Activated CD4-positive, alpha-beta T cell treated with anti-CD3 and anti-CD28 coated beads, Interleukin-2, amount 50 U/mL, for 24 hours (primary cell): ENCODE measurements around the gene DDX49.
"Not testable (repeated sequence)": the region's sequence is repeated elsewhere in the genome, so short reads cannot be mapped to it uniquely, and the experiment has no call there.

Source experiments
- DNase-seq, 2 donors: peaks; one replicate each; pipeline ENCODE4 v3.0.0-alpha.2; 2020; ENCODE audit warnings: low read depth in 1 of 2, low spot score in 1 of 2

The DDX49 gene

DNA sequence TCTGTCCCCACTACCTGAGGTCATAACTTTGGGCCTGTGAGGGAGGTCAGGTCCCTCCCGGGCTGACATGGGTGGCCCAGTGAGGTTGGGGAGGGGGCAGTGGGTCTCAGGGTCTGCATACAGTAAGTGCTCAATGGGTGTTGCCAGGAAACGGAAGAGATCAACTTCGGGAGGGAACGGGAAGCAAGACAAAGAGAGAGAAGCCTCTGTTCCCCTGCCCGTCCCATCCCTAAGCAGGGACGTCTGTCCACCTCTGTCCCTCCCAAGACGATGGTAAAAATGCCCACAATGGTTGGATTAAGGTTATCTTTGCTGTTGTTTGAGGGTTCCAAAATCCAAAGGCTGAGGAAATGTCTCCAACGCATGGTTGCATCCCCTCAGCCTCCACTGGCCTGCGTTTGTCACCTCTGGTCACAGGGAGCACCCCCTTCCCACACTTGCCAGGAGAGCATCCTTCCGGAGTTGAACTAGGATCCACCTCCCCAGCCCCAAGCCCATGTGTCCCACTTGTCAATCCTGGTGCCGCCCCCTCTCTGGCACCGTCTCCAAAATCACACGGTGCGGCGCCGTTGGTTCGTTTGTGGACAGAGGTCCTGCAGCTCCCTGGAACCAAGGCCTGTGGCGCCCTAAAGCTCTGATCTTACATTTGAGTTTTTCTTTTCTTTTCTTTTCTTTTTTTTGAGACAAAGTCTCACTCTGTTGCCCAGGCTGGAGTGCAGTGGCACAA lies 22.3 kb downstream of the DDX49 start:
- no peak for DNase-seq

DNA sequence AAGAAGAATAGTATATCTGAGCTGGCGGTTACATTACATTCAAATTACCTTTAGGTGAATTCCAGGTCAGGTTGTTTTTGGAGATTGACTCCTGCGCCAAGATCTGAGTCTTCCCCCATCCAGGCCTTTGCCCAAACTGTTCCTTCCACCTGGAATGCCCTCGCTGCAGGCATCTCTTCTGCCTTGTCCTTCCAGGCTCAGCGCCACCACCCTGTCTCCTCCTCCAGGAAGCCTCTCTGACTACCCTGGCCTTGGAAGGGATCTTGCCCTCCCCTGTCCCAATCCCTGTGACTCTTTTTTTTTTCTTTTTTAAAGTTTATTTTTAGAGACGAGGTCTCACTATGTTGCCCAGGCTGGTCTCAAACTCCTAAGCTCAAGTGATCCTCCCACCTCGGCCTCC lies 23.2 kb downstream of the DDX49 start:
- DNase-seq = no peak

DNA sequence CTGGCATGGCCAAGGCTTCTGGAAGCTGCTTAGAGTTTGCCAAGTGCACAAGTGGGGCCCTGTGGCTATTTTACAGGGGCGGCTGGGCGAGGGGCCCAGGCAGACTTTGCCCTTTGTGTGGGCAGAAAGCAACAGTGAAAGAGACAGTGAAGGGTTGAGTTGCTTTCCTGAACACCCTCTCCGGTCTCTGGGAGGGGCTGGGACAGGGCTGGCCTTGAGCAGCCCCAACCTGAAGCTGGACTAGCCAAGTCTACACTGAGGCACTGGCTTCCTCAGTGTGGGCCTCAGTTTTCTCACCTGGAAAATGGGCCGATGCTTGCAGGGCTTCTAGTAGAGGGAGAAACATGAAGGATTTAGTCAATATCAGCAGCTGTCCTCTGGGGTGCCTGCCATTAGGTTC lies 23.9 kb downstream of the DDX49 start:
- no peak for DNase-seq

DNA sequence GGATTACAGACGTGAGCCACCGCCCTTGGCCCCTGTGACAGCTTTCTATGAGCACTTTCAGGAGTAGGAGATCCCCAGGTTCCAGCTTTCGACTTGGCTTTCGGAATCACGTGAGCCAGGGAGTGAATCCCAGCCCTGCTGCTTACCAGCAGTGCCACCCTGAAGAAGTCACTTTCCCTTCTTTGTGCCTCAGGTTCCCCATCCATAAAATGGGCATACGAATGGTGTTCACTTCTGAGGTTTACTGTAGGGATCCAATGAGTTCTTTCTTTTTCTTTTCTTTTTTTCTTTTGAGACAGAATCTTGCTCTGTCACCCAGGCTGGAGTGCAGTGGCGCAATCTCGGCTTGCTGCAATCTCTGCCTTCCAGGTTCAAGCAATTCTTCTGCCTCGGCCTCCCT lies 25.8 kb downstream of the DDX49 start:
- DNase-seq = no peak

DNA sequence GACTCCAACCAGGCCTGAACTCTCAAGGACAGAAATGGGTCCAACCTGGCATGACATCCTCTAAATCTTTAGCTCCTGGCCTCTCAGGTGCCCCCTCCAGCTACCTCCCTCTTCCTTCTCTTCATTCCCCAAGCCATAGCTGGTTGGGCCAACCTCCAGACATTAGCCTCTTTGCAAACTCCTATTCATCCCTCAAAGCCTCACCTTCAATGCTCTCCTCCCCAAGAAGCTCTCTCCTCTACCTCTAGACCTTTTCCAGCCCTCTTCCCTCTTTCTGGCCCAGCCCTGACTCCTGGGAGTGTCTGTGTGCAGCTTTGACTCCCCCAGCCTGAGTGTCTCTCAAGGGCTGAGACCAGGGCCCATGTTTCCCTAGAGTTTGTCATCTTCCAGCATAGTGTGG lies 26.8 kb downstream of the DDX49 start:
- no peak for DNase-seq

DNA sequence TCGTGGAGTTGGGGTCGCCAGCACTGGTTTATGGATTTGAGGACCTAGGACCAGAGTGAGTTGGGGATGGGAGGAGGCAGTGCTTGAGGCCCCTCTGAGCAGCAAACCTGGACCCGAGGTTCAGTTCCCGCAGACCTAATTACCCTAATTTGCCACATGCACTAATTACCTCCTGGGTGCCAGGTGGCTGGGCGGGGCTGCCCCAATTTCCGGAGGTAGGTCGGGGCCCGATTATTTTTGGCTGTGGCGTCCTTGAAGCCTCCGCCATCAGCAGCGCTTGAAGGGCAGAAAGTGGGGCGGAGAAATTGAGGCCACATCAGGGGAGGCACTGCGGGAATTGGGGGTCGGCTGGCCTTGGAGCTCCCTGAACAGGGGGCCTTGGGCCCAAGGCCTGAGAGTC lies 27.4 kb downstream of the DDX49 start:
- no peak for DNase-seq

DNA sequence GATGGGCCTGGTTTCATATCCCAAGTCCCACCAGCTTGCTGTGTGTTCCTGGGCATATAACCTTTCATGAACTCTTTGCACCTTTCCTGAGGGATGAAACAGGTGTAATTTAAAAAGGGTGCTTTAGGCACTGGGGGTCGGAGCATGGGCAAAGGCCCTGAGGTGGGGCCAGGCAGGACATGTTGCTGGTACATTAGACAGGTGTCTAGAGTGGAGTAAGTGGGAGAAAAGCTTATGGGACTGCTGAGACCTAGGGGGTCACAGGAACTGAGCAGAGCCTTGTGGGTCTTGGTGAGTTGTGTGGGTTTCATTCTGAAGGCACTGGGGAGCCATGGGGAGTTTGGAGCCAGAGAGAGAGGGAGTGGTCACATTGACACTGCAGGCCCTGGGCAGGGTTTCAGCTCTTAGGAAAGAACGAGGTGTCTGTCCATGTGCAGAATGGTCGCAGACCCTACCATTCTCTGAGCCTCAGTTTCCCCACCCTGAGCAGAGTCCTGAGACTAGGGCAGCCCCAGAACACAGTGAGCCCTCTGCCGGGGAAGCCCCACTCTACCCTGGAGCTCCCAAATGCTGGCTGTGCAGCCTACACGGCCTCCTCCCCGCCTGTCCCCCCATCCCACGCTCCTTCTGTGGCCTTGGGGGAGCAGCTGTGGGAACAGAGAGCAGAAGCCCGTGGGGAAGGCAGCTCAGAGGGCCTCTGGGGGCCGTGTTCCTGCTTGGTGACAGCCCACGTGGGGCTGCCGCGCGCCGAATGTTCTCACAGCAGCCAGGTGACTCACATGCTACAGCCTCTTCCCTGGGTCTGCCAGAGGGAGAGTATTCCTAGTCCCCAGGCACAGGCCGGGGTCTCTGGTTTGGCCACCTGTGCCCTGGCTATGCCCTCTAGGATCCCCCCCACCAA lies 28.8 kb downstream of the DDX49 start:
- DNase-seq = no peak

DNA sequence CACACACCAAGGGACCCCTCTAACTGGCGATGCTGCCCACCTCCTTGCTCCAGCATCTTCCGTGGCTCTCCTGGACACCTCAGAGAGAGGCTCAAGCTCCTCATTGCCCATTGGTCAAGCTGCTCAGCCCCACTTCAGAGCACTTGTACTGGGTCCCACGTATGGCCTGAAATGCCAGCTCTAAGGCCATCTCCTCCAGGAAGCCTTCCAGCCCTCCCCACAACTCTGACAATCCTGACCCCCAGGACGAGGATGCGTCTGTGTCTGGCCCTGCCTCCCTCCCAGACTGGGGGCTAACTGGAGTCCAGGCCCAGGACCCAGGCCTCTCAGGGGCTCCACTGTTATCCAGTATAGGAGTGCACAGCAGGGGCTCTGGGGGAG lies 29.5 kb downstream of the DDX49 start:
- DNase-seq = no peak

DNA sequence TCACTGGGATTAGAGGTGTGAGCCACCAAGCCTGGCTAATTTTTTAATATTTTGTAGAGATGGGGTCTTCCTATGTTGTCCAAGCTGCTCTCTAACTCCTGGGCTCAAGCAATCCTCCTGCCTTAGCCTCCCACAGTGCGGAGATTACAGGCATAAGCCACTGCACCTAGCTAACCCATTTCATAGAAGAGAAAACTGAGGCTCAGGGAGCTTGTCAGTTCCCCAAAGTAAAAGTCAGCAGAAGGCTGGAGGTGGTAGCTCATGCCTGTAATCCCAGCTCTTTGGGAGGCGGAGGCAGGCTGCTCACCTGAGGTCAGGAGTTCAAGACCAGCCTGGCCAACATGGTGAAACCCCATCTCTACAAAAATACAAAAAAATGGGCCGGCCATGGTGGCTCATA lies 30.3 kb downstream of the DDX49 start:
- DNase-seq = no peak

DNA sequence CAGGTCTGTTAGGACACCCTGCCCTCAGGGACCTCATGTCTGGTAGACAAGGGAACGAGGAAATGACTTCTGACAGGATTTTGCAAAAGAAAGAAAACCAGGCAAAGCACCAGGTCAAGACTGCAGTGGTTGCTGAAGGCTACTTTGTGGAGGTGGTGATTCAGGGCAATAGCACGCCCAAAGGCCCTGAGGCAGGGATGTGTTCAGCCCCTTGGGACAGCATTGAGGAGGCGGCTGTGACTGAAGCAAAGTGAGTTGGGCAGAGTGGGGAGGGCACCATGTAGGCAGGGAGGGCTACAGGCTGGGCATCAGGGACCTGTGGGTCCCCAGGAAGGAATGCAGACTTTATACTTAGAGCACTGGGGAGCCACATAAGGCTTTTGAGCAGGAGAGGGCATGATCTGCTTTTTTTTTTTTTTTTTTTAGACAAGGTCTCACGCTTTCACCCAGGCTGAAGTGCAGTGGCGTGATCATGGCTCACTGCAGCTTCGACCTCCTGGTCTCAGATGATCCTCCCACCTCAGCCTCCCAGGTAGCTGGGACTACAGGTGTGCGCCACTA lies 32.3 kb downstream of the DDX49 start:
- DNase-seq = no peak

DNA sequence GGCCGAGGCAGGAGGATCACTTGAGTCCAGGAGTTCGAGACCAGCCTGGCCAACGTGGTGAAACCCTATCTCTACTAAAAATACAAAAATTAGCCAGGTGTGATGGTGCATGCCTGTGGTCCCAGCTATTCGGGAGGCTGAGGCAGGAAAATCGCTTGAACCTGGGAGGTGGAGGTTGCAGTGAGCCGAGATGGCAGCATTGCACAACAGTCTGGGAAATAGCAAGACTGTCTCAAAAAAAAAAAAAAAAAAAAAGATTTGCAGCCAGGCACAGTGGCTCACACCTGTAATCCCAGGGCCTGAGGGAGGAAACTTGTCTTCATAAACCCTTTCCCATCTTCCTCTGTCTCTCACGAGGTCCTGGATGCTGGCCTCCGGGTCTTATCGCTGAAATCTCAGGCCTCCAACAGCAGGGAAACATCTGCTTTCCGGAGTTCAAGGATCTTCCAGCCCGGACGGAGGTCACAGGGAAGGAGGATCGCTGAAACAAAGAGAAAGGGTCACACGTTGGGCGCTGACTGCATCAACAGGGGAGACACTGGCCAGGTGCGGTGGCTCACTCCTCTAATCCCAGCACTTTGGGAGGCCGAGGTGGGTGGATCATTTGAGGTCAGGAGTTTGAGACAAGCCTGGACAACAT lies 33.0 kb downstream of the DDX49 start:
- DNase-seq = not testable (repeated sequence)

DNA sequence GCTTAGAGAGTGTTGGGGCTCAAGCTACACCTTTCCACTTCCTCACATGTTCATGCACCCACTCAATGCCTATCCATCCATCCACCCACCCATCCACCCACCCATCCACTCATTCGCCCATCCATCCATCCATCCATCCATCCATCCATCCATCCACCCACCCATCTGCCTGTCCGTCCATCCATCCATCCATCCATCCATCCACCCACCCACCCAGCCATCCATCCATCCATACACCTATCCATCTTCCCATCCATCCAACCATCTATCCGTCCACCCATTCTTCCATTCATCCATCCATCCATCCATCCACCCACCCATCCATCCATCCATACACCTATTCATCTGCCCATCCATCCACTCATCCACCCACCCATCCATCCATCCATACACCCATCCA lies 34.6 kb downstream of the DDX49 start:
- DNase-seq = no peak

DNA sequence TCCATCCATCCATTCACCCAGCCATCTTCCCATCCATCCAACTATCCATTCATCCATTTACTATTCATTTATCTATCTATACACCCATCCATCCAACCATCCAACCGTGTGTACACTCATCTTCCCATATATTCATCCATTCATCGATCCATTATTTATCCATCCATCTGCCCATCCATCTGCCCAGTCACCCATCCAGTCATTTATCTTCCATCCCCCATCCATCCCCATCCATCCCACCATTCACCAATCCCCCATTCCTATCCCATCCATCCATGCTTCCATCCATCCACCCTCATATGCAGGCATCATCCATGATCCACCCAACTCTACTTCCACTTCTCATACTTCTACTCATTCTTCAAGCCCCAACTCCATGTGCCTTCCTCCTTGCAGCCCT lies 35.5 kb downstream of the DDX49 start:
- no peak for DNase-seq

DNA sequence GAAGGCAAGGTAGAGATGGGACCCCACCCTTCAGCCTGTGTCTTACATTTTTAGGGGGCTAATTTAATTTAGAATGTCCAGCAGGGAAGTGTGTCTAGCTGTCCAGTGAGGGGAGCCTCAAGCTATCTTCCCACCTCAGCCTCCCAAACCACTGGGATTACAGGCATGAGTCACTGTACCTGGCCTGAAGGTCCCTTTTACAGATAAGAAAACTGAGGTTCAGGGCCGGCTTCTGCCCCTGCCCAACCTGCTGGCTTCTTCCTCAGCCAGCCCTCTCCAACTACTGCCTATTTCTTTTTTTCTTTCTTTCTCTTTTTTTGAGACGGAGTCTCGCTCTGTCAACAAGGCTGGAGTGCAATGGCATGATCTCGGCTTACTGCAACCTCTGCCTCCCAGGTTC lies 40.9 kb downstream of the DDX49 start:
- DNase-seq = no peak

DNA sequence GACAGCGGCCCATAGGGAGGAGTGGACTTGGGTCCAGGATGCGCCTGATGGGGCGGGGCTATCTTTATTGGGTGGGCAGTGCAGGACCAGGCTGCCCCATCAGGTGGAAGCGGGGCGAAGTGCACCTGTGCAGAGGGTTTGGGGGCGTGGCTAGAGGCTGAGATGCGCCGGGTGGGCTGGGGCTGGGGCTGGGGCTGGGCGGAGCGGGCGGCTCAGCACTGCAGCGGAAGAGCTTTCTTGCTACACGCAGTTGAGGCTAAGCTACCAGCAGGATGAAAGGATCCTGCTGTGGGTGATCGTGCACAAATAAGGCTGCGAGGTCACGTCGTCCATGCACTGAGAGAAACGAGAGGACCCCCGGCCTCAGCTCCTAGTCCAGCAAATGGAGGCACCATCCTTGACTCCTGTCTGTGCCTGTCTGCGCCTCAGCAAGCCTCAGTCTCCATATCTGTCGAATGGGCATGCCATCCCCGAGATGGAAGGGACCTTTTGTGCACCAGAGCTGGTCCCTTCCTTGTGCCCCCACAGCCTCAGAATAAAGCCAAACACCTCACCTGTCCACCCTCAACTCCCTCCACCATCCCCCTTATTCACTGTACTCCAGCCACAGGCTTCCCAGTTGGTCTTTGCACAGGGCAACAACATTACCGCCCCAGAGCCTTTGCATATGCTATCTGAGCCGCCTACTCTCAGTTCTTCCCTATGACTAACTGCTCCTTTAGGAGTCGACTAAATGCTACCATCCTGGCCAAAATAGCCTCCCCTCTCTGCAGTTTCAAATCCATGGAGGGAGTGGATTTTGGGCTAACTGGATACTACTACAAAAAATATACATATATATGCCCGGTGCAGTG lies 42.5 kb downstream of the DDX49 start:
- no peak for DNase-seq

DNA sequence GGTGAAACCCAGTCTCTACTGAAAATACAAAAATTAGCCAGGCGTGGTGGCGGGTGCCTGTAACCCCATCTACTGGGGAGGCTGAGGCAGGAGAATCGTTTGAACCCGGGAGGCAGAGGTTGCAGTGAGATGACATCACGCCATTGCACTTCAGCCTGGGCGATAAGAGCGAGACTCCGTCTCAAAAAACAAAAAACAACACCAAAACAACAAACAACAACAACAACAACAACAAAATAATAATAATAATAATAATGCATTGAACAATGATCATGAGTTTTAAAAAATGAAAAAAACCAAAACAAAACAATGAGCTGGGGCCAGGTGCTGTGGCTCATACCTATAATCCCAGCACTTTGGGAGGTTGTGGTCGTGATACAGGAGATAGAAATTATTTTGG lies 44.6 kb downstream of the DDX49 start:
- no peak for DNase-seq

DNA sequence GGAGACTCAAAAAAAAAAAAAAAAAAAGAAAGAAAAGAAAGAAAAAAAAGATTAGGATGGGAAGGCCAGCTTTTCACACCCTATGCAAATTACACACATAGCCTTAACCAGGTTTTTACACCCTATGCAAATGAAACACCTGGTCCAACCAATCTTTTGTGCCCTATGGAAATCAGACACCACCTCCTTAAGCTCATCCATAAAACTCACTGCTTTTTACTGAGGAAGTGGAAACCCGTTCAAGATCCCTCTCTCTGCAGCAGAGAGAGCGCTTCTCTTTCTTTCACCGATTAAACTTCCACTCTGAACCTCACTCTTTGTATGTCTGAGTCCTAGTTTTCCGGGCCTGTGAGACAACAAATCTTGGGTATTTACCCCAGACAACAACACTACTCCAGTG lies 46.8 kb downstream of the DDX49 start:
- DNase-seq = no peak

DNA sequence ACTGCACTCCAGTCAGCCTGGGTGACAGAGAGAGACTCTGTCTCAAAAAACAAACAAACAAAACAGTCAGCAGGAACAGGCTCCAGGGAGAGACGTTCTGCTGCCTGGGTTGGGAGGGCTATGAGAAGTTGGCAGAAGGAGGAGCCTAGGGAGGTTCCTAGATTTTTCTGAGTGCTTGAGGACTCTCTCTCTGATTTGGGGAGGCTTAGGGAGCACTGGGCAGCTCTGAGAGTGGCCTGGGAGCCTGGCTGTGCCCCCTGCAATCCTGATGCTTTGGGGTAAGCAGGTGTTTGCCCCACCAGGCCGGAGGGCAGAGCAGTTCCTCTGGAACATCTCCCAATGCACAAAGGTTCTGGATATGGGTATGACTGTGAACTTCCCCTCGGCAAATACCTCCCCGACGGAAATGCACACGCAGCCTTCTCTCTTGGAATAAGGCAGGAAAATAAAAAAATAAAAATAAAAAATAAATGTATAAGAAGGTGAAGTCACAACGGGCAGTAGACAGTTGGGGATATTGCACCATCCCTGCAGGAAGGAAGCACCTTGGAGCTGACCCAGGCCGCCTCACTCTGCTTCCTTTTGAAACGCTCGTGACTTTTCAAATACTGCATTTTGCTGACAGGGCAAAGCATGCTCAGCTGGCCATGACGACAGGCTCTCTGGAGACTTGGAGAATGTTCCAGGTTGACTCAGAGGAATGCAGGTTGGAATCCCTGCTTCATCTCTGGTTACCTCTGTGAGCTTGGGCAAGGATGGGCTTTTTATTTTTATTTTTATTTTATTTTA lies 48.0 kb downstream of the DDX49 start:
- DNase-seq = no peak

DNA sequence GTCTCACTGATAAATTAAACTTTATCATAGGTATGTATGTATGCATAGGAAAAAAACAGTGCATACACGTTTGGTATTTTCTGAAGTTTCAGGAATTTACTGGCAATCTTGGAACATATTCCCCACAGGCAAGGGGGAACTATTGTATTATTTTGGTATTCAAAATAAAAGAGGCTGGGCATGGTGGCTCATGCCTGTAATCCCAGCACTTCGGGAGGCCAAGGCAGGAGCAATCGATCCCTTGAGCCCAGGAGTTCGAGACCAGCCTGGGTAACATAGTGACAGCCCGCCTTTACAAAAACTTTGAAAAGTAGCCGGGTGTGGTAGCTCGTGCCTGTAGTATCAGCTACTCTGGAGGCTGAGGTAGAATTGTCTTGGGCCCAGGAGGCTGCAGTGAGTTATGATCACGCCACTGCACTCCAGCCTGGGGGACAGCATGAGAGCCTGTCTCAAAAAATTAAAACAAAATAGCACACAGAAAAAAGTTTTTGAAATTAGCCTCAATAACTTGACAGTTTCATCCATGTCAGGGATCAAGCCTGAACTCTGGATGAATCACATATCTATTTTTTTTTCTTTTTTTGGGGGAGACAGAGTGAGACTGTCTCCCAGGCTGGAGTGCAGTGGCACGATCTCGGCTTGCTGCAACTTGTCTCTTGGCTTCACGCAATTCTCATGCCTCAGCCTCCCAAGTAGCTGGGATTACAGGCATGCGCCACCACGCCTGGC lies 50.6 kb downstream of the DDX49 start:
- no peak for DNase-seq
